ENCODE results near the gene DHRS3. TPM values are rescaled to one million over a fixed set of nuclear protein-coding genes. Genes with fewer than 3 reads are reported as not detected.

Gene DHRS3
- total RNA-seq, 1 experiment from 2014 or later: 87.0 TPM

- intact Hi-C loops (cut with micrococcal nuclease): loop anchor here (10.0 kb wide), 1 partner anchor 532 kb away; no protein-coding TSS in a partner anchor
- H2AFZ ChIP-seq (ENCODE audit: low read depth, low read length, poor library complexity, severe bottlenecking): no peak overlapping the region
- no peaks in the 10 kb centered on the region for H3K9me2 ChIP-seq (ENCODE audit: insufficient read depth)
- no peaks in the 10 kb centered on the region for H3K79me2 ChIP-seq (ENCODE audit: insufficient read depth, low read length)
- CTCF ChIA-PET: interaction anchor here (1.2 to 3.7 kb wide), 4 partner anchors 342 to 384 kb away, joined by 3 to 33 read pairs (median 3); no protein-coding TSS in a partner anchor
- H3K4me1 ChIP-seq (ENCODE audit: control insufficient read depth in 1 of 2, insufficient read depth in 2 of 2, low read length in 2 of 2): peaks cover 0 to 6% of the 10 kb centered on the region in 2 experiments; a peak in 1 of 4 replicates
- RAD21 ChIA-PET (ENCODE audit: low non-redundant PET in 1 of 2, low total read pairs in 2 of 2, uncharacterized antibody in 2 of 2, unreplicated experiment in 2 of 2): no interaction called here
- TF ChIP-seq SIN3A (IDR thresholded peaks at IDR 0.05; ENCODE audit: low read depth): no peak
- no peak for TF ChIP-seq ELF1 (IDR thresholded peaks at IDR 0.05; ENCODE audit: borderline replicate concordance, low read depth)
- no peak for TF ChIP-seq RAD21 (IDR thresholded peaks at IDR 0.05; ENCODE audit: low read depth)
- no peak for TF ChIP-seq POLR2A (IDR thresholded peaks at IDR 0.05; ENCODE audit: borderline replicate concordance, extremely low read depth, insufficient read depth, insufficient read length)
- no peak for TF ChIP-seq MAX (IDR thresholded peaks at IDR 0.05)
- TF ChIP-seq EZH2 (IDR thresholded peaks at IDR 0.05): no peak
- no peak for TF ChIP-seq YY1 (IDR thresholded peaks at IDR 0.05; ENCODE audit: extremely low read depth, insufficient replicate concordance, low read depth, low read length)
- no peak for TF ChIP-seq ZFX (IDR thresholded peaks at IDR 0.05)
- no peak for TF ChIP-seq EGR1 (IDR thresholded peaks at IDR 0.05; ENCODE audit: low read depth)
- no peak for TF ChIP-seq EZH2phosphoT487 (IDR thresholded peaks at IDR 0.05; ENCODE audit: borderline replicate concordance)
- no peak for TF ChIP-seq CBX3 (IDR thresholded peaks at IDR 0.05; ENCODE audit: low read depth)
- no peak for TF ChIP-seq TCF7L2 (IDR thresholded peaks at IDR 0.05; ENCODE audit: borderline replicate concordance, extremely low read depth, insufficient read depth, insufficient read length)
- no peak for TF ChIP-seq CEBPB (IDR thresholded peaks at IDR 0.05; ENCODE audit: low read depth)
- TF ChIP-seq JUND (IDR thresholded peaks at IDR 0.05): no peak
- POLR2A ChIA-PET: no interaction called here
- H3K9me3 ChIP-seq (ENCODE audit: control insufficient read depth in 1 of 2, insufficient read depth in 1 of 2, low read depth in 1 of 2, low read length in 2 of 2): no peaks in the 10 kb centered on the region
- no TSS peak for BruUV-seq (replicated peaks)
- no peak for DNase-seq (ENCODE audit: low read depth, low spot score)
- H4K20me1 ChIP-seq (ENCODE audit: insufficient read depth): no peaks in the 10 kb centered on the region
- no peak overlapping the region for H3K27ac ChIP-seq (ENCODE audit: low read depth, low read length)
- no peak for ATAC-seq
- H3K9ac ChIP-seq (ENCODE audit: low read length): no peak overlapping the region
- H3K4me3 ChIP-seq (replicated peaks in 1 of 2; ENCODE audit: low read depth in 1 of 2, low read length in 2 of 2): no peak overlapping the region
- H3K36me3 ChIP-seq (ENCODE audit: control insufficient read depth in 1 of 2, insufficient read depth in 2 of 2, low read length in 2 of 2): no peaks in the 10 kb centered on the region
- H3K27me3 ChIP-seq (ENCODE audit: insufficient read depth, low read length): no peaks in the 10 kb centered on the region
- no peak overlapping the region for H3K4me2 ChIP-seq (ENCODE audit: low read length)
These were observed 38.6 kb upstream of the DHRS3 start for GRCh38 chr1:12656575-12656974.

Data from HCT116 (cell line).